Heart left ventricle (tissue), 13 donors: ENCODE measurements around the gene LRP2.

Experiments used
- POLR2A ChIP-seq, 2 donors: fragments of 450-650 bp; IDR thresholded peaks; one replicate each; pipeline ENCODE4 v1.6.1; 2017; ENCODE audit warnings: antibody characterized with exemption in 2 of 2, mild to moderate bottlenecking in 2 of 2, moderate library complexity in 2 of 2
- TF ChIP-seq, protein P1 (sequence below), 12 donors: fragments of 200-600 bp; sonication (generic) in 4 of 12; IDR thresholded peaks; one replicate each; pipeline versions ENCODE4 v1.5.0 to v1.8.0; 2018 to 2022; ENCODE audit warnings: antibody characterized with exemption in 12 of 12, mild to moderate bottlenecking in 5 of 12
- donor health status: ischemic (EF 13 %, LVEDD 7.1; RV severe dilation, severe dysfunction).
- donor health status: DM: no; HTN: yes; CAD: no.
- donor health status: DM: no; HTN: no; CAD: no.
- donor health status: ischemic (EF 25% LVEDD 6.9; RV normal size, moderate dysfunction).
- donor health status: ischemic (EF 25% LVEDD 5.7; RV mildly dilated, moderate dysfunction).
- donor health status: ischemic (EF 35%, LVEDD 5.7; RV mildly dilated, moderate dysfunction).
- donor health status: nonischemic (EF 11% LVEDD 7.7; RV severe dilation, severe dysfunction).
- donor health status: DM: yes; HTN: yes; CAD: no.
- donor health status: PGD.
- donor health status: ischemic (EF 29% LVEDD 5.4; RV normal size, mild dysfunction).
- donor health status: nonischemic (EF 23%, LVEDD 6.1; RV moderate dilation, normal function).

DNA sequence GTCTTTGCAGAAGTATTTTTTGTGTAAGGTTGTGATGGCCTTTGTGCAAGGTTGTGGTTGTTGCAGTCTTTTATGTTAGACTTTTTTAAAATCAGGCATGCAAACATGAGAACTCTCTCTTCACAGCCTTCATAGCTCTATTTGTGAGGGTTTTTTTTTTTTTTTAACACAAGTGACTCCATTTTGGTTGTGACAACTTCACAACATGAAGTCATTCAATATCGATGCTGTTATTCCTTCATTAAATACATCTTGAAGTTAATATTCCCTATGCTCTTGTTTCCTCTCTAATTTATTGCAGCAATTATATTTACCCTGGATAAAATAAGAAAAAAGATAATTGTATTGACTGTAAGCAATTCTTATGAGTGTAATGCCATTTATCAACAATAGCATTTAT, 257.5 kb downstream of the LRP2 start:
- TF ChIP-seq, protein P1, sequence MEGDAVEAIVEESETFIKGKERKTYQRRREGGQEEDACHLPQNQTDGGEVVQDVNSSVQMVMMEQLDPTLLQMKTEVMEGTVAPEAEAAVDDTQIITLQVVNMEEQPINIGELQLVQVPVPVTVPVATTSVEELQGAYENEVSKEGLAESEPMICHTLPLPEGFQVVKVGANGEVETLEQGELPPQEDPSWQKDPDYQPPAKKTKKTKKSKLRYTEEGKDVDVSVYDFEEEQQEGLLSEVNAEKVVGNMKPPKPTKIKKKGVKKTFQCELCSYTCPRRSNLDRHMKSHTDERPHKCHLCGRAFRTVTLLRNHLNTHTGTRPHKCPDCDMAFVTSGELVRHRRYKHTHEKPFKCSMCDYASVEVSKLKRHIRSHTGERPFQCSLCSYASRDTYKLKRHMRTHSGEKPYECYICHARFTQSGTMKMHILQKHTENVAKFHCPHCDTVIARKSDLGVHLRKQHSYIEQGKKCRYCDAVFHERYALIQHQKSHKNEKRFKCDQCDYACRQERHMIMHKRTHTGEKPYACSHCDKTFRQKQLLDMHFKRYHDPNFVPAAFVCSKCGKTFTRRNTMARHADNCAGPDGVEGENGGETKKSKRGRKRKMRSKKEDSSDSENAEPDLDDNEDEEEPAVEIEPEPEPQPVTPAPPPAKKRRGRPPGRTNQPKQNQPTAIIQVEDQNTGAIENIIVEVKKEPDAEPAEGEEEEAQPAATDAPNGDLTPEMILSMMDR (IDR thresholded peaks at IDR 0.05): no peak
- TF ChIP-seq POLR2A (IDR thresholded peaks at IDR 0.05): no peak
